Kidney (tissue), 14 donors: ENCODE measurements around the gene TLX1. TPM values are rescaled to one million over a fixed set of nuclear protein-coding genes. Genes with fewer than 3 reads are reported as not detected.

Source experiments
- DNase-seq, 5 donors: peaks; one replicate each; pipeline ENCODE4 v3.0.0-alpha.2; 2013 to 2020
- FAIRE-seq: peaks from 2 replicates; lab custom pipeline; 2012; peaks lifted over from hg19 to GRCh38; lab: Jason Lieb, UNC
- H3K27ac ChIP-seq, 2 donors: one replicate each; pipeline ENCODE4 v1.7.0; 2013; ENCODE audit warnings: low read depth in 2 of 2, low read length in 2 of 2, inconsistent platforms in 1 of 2
- H3K27me3 ChIP-seq: one replicate; pipeline ENCODE4 v1.7.1; 2013; ENCODE audit warnings: low read length, inconsistent platforms; ENCODE audit not compliant: control insufficient read depth, insufficient read depth
- H3K36me3 ChIP-seq, 3 donors: one replicate each; pipeline versions ENCODE4 v1.7.0 to v1.7.1; 2013; ENCODE audit warnings: low read length in 3 of 3, control low read depth in 1 of 3, inconsistent platforms in 1 of 3; ENCODE audit not compliant: insufficient read depth in 3 of 3, control insufficient read depth in 2 of 3
- H3K4me1 ChIP-seq, 3 donors: one replicate each; pipeline versions ENCODE4 v1.7.0 to v1.7.1; 2013; ENCODE audit warnings: low read length in 3 of 3, inconsistent platforms in 1 of 3, low read depth in 1 of 3; ENCODE audit not compliant: control insufficient read depth in 2 of 3, insufficient read depth in 2 of 3
- H3K4me3 ChIP-seq, 3 donors: one replicate each; pipeline versions ENCODE4 v1.7.0 to v1.8.1; 2013; ENCODE audit warnings: low read length in 3 of 3, control low read depth in 1 of 3, inconsistent platforms in 1 of 3
- H3K9ac ChIP-seq, 3 donors: one replicate each; pipeline versions ENCODE4 v1.7.0 to v1.7.1; 2013; ENCODE audit warnings: low read length in 3 of 3, control low read depth in 1 of 3, inconsistent platforms in 1 of 3
- H3K9me3 ChIP-seq, 3 donors: one replicate each; pipeline versions ENCODE4 v1.7.0 to v1.7.1; 2013; ENCODE audit warnings: low read length in 3 of 3, control low read depth in 1 of 3, inconsistent platforms in 1 of 3; ENCODE audit not compliant: control insufficient read depth in 2 of 3, insufficient read depth in 1 of 3
- intact Hi-C: fragments of 100-400 bp; cut with DNase I; formaldehyde crosslinking; loops from one replicate; pipeline ENCODE4 v1.11.1; 2022
- polyA plus RNA-seq: library from polyadenylated mRNA; stranded (reverse); fragments of 350-450 nt; fragmentation: Illumina TruSeq; extraction: RNeasy Lipid Tissue Mini Kit (QIAGEN cat#74804); gene quantifications from one replicate; pipeline ENCODE4 v1.2.3, GENCODE V29; 2014; ENCODE audit warnings: low read depth, low replicate concordance; ENCODE audit not compliant: insufficient read depth
- total RNA-seq: library from RNA; stranded (reverse); fragmentation: NEBNext Ultra II Directional; extraction: Animal tissue kit (Norgen Biotek cat#: 25700); gene quantifications from one replicate; pipeline ENCODE4 v1.2.1, GENCODE V29; 2021
- TF ChIP-seq, protein P1 (sequence below): IDR thresholded peaks from 3 replicates; pipeline ENCODE4 v1.5.1; 2012; ENCODE audit warnings: mild to moderate bottlenecking, moderate library complexity, borderline replicate concordance; ENCODE audit not compliant: insufficient read depth; ENCODE audit errors: extremely low read depth
- donor health status: control.
- donor health status: control.
- donor health status: control.
- donor health status: control.
- donor health status: control.
- donor health status: DM: yes; HTN: yes; CAD: no.
- donor health status: Normal renal cell carcinoma (clear cell type).

TLX1 gene
- total and polyA plus RNA-seq, 2 donors from 2014 or later: not detected

DNA sequence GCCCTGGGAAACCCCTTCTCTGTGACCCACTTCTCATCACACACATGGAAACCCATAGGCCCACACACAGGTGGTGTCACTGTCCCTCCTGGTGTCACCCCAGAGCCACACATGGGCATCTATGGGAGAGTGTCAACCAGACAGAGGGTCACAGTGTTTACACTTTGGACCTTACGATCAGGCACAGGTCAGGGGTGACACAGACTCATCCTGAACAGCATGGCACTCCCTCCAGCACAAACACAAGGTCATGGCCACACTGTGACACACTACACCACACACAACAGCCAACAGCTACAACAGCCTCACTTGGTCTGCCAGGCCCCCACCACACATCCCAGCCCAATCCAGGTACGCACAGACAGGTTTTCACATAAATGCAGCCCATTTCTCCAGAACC lies 6.2 kb downstream of the TLX1 start:
- peak in 1 of 5 donors; percentile 13 for DNase-seq
- FAIRE-seq: no peak
- H3K36me3 ChIP-seq: no peaks in the 10 kb centered on the region
- no peak overlapping the region for H3K9ac ChIP-seq
- no peaks in the 10 kb centered on the region for H3K9me3 ChIP-seq
- intact Hi-C loops: no loop called here
- no peak overlapping the region for H3K4me3 ChIP-seq
- H3K27me3 ChIP-seq: peaks cover 79% of the 10 kb centered on the region
- H3K4me1 ChIP-seq: no peaks in the 10 kb centered on the region
- TF ChIP-seq, protein P1, sequence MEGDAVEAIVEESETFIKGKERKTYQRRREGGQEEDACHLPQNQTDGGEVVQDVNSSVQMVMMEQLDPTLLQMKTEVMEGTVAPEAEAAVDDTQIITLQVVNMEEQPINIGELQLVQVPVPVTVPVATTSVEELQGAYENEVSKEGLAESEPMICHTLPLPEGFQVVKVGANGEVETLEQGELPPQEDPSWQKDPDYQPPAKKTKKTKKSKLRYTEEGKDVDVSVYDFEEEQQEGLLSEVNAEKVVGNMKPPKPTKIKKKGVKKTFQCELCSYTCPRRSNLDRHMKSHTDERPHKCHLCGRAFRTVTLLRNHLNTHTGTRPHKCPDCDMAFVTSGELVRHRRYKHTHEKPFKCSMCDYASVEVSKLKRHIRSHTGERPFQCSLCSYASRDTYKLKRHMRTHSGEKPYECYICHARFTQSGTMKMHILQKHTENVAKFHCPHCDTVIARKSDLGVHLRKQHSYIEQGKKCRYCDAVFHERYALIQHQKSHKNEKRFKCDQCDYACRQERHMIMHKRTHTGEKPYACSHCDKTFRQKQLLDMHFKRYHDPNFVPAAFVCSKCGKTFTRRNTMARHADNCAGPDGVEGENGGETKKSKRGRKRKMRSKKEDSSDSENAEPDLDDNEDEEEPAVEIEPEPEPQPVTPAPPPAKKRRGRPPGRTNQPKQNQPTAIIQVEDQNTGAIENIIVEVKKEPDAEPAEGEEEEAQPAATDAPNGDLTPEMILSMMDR: no peak
- H3K27ac ChIP-seq: no peak overlapping the region

DNA sequence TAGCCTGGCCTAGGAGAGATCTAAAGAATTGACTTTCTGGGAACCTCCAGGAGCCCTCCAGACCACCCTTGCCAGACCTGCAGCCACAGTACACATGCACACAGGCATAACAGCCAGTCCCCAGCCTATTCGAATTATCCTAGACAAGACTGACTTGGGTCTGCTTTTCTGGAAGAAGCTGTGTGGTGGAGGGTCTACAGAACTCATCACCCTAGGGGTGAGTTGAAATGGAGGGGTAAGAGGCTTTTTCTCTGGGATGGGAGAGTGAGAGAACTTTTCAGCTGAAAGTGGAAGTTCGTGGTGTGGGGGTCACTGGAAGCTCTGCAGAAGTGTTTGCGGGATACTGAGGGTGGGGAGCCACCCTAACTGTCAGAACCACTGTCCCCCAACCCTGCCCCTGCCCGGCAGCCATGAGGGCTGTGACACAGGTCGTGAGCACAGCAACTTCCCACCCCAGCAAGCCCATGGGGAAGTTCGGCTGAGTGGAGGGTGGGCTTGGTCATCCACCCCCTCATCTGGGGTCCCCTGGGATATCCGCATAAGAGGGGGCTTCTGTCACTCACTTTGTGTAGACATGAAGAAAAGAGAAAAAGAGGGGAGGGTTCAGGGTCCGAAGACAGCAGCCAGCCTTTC lies 7.8 kb downstream of the TLX1 start:
- FAIRE-seq (no peak), DNase-seq (no peak)
- Histone ChIP-seq H3K9me3 (no peaks in the 10 kb centered on the region), H3K27ac (no peak overlapping the region), H3K4me1 (peaks cover 0 to 2% (median 0%) of the 10 kb centered on the region in 3 donors), H3K4me3 (no peak overlapping the region), H3K36me3 (no peaks in the 10 kb centered on the region), H3K27me3 (peaks cover 76% of the 10 kb centered on the region), H3K9ac (no peak overlapping the region)
- intact Hi-C loops: no loop called here
- TF ChIP-seq, protein P1: no peak

DNA sequence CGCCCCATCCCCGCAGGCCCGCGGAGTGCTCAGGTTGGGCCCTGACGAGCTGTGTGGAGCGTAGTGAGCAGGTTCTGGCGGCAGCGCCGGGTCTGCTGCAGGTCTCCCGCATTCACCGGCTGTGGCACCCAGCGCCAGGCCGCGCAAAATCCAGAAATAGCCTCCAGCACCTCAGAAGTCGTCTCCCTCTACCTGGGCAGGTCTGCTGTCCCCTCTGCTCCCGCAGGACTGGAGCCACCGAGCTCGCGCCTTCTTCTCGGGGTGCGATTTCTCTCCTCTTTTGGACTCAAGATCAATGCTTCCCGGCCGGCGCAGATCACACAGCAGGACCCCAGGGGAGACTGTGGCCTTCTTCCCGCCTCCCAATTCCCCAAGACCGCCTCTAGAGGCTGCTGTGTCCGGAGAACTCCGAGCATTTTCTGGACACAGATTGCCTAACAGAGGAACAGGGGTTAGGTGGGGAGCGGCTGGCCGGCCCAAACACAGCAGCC lies 8.4 kb downstream of the TLX1 start:
- Histone ChIP-seq H3K9me3 (no peaks in the 10 kb centered on the region), H3K36me3 (no peaks in the 10 kb centered on the region), H3K27ac (no peak overlapping the region), H3K9ac (no peak overlapping the region), H3K4me1 (peaks cover 0 to 2% (median 0%) of the 10 kb centered on the region in 3 donors), H3K27me3 (peaks cover 79% of the 10 kb centered on the region), H3K4me3 (no peak overlapping the region)
- DNase-seq (peak in 4 of 5 donors; percentile 56 to 77 (median 62)), FAIRE-seq (no peak)
- TF ChIP-seq, protein P1: no peak
- intact Hi-C loops: no loop called here
